ENCODE measurements around the gene GTPBP6.

The GTPBP6 gene

DNA sequence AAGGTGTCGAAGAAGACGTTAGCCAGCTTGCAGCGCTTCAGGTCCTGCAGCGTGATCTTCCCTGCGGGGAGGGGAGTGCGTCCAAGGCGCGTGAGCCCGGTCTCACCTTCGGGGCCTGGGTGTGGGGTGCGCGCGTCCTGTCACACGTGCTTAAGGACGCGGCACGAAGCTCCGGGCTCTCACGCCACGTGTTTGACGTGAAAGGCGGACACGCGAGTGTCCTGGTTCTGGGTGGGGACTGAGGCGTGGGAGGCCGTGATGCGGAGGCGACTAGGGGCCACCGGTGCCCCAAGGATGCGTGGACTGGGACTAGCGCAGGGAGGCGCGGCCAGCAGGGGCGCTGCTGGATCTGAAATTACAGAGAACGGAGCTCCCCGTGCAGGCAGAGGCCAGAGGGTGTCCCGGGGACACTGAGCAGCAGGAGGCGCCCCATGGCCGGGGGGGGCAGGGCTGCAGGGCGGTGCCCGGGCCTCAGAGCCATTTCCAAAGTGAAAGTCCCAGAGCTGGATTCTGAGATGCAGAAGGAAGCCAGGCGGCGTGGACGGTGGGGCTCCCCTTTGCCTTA is 20.3 kb upstream of the GTPBP6 start:
- DNase-seq (ENCODE audit: low read depth): no peak
- TF ChIP-seq, protein P1, sequence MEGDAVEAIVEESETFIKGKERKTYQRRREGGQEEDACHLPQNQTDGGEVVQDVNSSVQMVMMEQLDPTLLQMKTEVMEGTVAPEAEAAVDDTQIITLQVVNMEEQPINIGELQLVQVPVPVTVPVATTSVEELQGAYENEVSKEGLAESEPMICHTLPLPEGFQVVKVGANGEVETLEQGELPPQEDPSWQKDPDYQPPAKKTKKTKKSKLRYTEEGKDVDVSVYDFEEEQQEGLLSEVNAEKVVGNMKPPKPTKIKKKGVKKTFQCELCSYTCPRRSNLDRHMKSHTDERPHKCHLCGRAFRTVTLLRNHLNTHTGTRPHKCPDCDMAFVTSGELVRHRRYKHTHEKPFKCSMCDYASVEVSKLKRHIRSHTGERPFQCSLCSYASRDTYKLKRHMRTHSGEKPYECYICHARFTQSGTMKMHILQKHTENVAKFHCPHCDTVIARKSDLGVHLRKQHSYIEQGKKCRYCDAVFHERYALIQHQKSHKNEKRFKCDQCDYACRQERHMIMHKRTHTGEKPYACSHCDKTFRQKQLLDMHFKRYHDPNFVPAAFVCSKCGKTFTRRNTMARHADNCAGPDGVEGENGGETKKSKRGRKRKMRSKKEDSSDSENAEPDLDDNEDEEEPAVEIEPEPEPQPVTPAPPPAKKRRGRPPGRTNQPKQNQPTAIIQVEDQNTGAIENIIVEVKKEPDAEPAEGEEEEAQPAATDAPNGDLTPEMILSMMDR (conservative IDR thresholded peaks at IDR 0.05; ENCODE audit: control insufficient read depth, insufficient read depth, low read depth, low read length): no peak
- H3K4me3 ChIP-seq (ENCODE audit: control insufficient read depth, low read depth, low read length): no peak overlapping the region

GRCh38 chrX:338281-338835 is 19.8 kb upstream of the GTPBP6 start:
- no peak for DNase-seq (ENCODE audit: low read depth)
- TF ChIP-seq, protein P1 (conservative IDR thresholded peaks at IDR 0.05; ENCODE audit: control insufficient read depth, insufficient read depth, low read depth, low read length): no peak
- H3K4me3 ChIP-seq (ENCODE audit: control insufficient read depth, low read depth, low read length): no peak overlapping the region

- TF ChIP-seq, protein P1 (conservative IDR thresholded peaks at IDR 0.05; ENCODE audit: control insufficient read depth, insufficient read depth, low read depth, low read length): no peak
- no peak overlapping the region for H3K4me3 ChIP-seq (ENCODE audit: control insufficient read depth, low read depth, low read length)
- DNase-seq (ENCODE audit: low read depth): no peak
Measured at GRCh38 chrX:337331-337831, 18.8 kb upstream of the GTPBP6 start.

- DNase-seq (ENCODE audit: low read depth): no peak
- TF ChIP-seq, protein P1 (conservative IDR thresholded peaks at IDR 0.05; ENCODE audit: control insufficient read depth, insufficient read depth, low read depth, low read length): no peak
- H3K4me3 ChIP-seq (ENCODE audit: control insufficient read depth, low read depth, low read length): no peak overlapping the region
Measured at GRCh38 chrX:336227-336626, 17.6 kb upstream of the GTPBP6 start.

DNA sequence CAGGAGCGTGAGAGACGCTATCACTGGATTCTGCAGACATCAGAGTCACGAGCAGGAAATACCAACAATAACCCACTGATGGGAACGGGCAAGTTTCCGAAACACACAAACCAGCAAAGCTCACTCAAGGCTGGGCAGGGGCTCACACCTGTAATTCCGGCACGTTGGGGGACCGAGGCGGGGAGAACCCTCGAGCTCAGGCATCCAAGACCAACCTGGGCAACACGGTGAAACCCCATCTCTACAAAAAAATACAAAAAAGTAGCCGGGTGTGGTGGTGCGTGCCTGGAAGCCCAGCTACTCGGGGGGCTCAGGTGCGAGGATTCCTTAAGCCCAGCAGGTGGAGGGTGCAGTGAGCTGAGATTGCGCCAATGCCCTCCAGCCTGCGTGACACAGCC is 17.2 kb upstream of the GTPBP6 start:
- TF ChIP-seq, protein P1 (conservative IDR thresholded peaks at IDR 0.05; ENCODE audit: control insufficient read depth, insufficient read depth, low read depth, low read length): no peak
- no peak for DNase-seq (ENCODE audit: low read depth)

GRCh38 chrX:334971-335757 is 16.6 kb upstream of the GTPBP6 start:
- no peak overlapping the region for H3K4me3 ChIP-seq (ENCODE audit: control insufficient read depth, low read depth, low read length)
- TF ChIP-seq, protein P1 (conservative IDR thresholded peaks at IDR 0.05; ENCODE audit: control insufficient read depth, insufficient read depth, low read depth, low read length): no peak
- DNase-seq (ENCODE audit: low read depth): no peak

More for the DNA sequence above, 17.2 kb upstream of the GTPBP6 start:
- no peak overlapping the region for H3K4me3 ChIP-seq (ENCODE audit: control insufficient read depth, low read depth, low read length)

Measured in fibroblast of mammary gland (primary cell).